AG04449 (cell line): ENCODE measurements around the gene RBM10.
"Not testable (repeated sequence)": the region's sequence is repeated elsewhere in the genome, so short reads cannot be mapped to it uniquely, and the experiment has no call there.

Experiments used
- CTCF ChIA-PET: fragments of 350-600 bp; formaldehyde crosslinking; extraction: SDS; loops from one replicate; lab custom pipeline; 2021; ENCODE audit warnings: antibody characterized with exemption; lab: Yijun Ruan, JAX
- POLR2A ChIA-PET: fragments of 400-600, 350-600 bp; formaldehyde crosslinking; extraction: SDS; loops from one replicate; lab custom pipeline; 2020; ENCODE audit warnings: antibody characterized with exemption, inconsistent platforms; lab: Yijun Ruan, JAX
- DNase-seq: peaks from one replicate; pipeline ENCODE4 v3.0.0-alpha.2; 2010; ENCODE audit warnings: low read depth, low spot score
- H3K4me3 ChIP-seq: 2 replicates; pipeline ENCODE4 v1.5.1; 2011; ENCODE audit warnings: low read depth, mild to moderate bottlenecking, control low read depth, low read length
- TF ChIP-seq, protein P1 (sequence below): IDR thresholded peaks from one replicate; pipeline ENCODE4 v1.5.1; 2011; ENCODE audit warnings: mild to moderate bottlenecking, moderate library complexity, low read length, control low read depth, inconsistent platforms; ENCODE audit not compliant: insufficient read depth; ENCODE audit errors: missing control alignments

RBM10 gene

DNA sequence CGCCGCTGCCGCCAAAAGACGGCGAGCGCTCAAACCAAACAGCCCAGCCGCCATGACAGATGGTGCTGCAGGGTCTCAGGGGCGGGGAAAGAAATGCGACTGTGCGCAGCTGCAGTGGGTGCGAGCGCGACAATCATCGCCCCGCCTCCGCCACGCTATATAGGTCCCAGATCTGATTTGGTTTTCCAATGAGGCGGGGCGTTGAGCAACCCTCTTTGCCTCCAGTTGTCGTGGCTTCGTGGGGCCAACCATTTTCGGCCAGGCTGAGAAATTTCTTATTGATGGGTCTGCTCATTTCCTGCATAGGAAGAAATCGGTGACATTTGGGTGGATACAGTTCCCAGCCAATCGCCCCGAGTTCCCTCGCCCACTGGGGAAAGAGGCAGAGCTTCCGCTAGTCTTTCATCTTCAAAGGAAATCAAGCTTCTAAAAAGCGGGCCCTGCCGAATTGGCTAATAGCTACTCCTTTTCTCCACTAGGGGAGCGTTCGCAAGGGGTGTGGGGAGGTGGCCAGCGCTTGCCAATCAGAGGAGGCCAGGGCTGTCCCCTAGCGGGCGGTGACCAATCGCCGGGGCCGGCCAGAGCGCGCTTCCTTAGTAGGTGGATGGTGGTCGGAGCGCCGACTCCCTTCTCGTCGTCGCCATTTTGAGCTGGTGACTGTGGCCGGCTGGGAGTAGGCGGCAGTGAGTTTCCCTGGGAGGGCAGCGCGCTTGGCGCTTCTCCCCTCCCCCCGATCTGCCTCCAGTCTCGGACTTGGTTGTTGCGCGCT is at the start of gene RBM10, which contains the start of gene NDUFB11:
TSS of gene RBM10 (plus strand) at position 596 of the 769 bp plus-strand sequence. CDS start 2,261 bp downstream, outside the sequence.
TSS of gene NDUFB11 (minus strand) at position 77 of the 769 bp plus-strand sequence. CDS start at position 54, 23 bp downstream.
- TF ChIP-seq, protein P1, sequence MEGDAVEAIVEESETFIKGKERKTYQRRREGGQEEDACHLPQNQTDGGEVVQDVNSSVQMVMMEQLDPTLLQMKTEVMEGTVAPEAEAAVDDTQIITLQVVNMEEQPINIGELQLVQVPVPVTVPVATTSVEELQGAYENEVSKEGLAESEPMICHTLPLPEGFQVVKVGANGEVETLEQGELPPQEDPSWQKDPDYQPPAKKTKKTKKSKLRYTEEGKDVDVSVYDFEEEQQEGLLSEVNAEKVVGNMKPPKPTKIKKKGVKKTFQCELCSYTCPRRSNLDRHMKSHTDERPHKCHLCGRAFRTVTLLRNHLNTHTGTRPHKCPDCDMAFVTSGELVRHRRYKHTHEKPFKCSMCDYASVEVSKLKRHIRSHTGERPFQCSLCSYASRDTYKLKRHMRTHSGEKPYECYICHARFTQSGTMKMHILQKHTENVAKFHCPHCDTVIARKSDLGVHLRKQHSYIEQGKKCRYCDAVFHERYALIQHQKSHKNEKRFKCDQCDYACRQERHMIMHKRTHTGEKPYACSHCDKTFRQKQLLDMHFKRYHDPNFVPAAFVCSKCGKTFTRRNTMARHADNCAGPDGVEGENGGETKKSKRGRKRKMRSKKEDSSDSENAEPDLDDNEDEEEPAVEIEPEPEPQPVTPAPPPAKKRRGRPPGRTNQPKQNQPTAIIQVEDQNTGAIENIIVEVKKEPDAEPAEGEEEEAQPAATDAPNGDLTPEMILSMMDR: peak; percentile 66
- POLR2A ChIA-PET: interaction anchor here (0.9 to 1.2 kb wide), 2 partner anchors 8 to 15 kb away, joined by 3 to 7 read pairs; no protein-coding TSS in a partner anchor
- CTCF ChIA-PET: interaction anchor here (0.9 to 2.0 kb wide), 10 partner anchors 9 to 180 kb away, joined by 3 to 17 read pairs (median 4); no protein-coding TSS in a partner anchor
- H3K4me3 ChIP-seq: peak within 1 kb of the TSS; percentile 80
- peak; percentile 72 for DNase-seq

DNA sequence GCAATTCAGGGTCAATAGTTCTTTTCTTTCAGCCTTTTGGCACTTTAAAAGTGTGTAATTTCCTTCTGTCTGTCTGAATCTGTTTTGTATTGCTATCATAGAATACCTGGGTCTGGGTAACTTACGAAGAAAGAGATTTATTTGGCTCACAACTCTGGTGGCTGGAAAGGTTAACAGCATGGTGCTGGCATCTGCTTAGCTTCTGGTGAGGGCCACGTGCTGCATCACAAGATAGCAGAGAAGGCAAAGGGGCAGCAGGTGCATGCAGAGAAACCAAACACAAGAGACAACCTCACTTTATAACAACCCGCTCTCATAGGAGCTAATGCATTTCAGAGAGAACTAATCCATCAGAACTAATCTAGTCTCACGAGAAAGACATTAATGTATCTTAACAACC is 48.0 kb upstream of the RBM10 start:
- ChIA-PET POLR2A (no interaction called here), CTCF (interaction anchor here (1.0 kb wide), 1 partner anchor 10 kb away, joined by 3 read pairs; no protein-coding TSS in a partner anchor)
- TF ChIP-seq, protein P1: no peak

DNA sequence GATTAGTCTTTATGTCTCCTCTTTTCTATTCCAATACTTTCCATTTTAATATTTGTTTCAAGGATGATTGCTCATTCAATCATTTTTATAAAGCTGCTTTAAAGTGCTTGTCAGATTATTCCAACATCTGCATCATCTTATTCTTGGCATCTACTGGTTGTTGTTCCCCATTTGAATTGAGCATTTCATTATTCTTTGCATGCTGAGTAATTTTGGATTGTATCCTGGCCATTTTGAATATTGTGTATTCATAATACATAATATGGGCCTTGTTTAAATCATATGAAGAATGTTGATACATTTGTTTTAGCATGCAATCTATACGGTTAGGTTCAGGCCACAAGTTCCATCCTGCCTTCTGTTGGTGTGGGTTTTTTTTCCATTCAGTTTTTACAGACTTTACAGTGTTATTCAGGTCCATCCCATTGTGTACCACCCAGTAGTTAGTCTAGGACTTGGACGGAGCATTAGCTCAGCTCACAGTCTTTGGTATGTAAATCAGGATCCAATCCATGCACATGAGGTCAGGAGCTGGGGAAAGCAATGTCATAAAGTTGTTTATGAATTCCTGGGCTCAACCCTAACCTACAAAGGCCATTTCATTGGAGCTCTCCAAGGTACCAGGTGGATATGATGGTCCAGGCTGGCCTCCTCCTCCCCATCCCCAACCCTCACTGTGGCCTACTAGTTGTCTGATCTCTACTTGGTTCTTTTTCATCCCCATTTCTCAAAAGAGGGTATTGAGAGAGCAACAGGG is 46.5 kb upstream of the RBM10 start:
- DNase-seq: no peak
- ChIA-PET CTCF (no interaction called here), POLR2A (no interaction called here)
- TF ChIP-seq, protein P1: no peak
- H3K4me3 ChIP-seq: no peak overlapping the region

More for the DNA sequence above, 48.0 kb upstream of the RBM10 start:
- H3K4me3 ChIP-seq: no peak overlapping the region
- DNase-seq: no peak

GRCh38 chrX:47101206-47101605 is 43.8 kb upstream of the RBM10 start:
- no peak overlapping the region for H3K4me3 ChIP-seq
- DNase-seq: no peak
- CTCF ChIA-PET: interaction anchor here (1.7 kb wide), 1 partner anchor 7 kb away, joined by 6 read pairs; no protein-coding TSS in a partner anchor
- POLR2A ChIA-PET: no interaction called here
- TF ChIP-seq, protein P1: no peak

DNA sequence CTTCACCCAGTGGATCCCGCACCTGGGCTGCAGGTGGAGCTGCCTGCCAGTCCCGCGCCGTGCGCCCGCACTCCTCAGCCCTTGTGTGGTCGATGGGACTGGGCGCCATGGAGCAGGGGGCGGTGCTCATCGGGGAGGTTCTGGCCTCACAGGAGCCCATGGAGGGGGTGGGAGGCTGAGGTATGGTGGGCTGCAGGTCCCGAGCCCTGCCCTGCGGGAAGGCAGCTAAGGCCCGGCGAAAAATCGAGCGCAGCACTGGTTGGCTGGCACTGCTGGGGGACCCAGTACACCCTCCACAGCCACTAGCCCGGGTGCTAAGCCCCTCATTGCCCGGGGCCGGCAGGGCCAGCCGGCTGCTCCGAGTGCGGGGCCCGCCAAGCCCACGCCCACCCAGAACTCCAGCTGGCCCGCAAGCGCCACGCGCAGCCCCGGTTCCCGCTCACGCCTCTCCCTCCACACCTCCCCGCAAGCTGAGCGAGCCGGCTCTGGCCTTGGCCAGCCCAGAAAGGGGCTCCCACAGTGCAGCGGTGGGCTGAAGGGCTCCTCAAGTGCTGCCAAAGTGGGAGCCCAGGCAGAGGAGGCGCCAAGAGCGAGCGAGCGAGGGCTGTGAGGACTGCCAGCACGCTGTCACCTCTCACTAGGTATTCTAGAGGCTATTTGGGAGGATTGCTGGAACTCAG is 33.9 kb upstream of the RBM10 start:
- H3K4me3 ChIP-seq, DNase-seq, CTCF ChIA-PET, POLR2A ChIA-PET: not testable (repeated sequence)

DNA sequence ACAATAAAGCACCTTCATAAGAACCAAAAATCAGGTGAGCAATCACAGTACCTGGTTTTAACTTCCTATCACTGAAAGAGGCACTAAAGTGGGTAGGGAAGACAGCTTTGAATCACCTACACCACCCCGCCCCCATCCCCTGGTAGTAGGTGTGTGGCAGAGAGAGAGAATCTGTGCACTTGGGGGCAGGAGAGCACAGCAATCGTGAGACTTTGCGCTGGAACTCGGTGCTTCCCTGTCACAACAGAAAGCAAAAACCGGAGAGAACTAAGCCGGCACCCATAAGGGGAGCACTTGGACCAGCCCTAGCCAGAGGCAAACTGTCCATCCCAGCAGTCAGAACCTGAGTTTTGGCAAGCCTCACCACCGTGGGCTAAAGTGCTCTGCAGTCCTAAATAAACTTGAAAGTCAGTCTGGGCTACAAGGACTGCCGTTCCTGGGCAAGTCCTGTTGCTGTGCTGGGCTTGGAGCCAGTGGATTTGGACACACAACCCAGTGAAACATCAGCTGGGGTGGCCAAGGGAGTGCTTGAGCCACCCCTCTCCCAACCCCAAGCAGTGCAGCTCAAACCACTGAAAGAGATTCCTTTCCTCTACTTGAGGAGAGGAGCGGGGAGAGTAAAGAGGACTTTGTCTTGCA is 32.6 kb upstream of the RBM10 start:
- TF ChIP-seq, protein P1: no peak
- H3K4me3 ChIP-seq: no peak overlapping the region
- ChIA-PET CTCF (no interaction called here), POLR2A (no interaction called here)
- no peak for DNase-seq

GRCh38 chrX:47116551-47117110 is 28.4 kb upstream of the RBM10 start:
- CTCF ChIA-PET, DNase-seq, H3K4me3 ChIP-seq: not testable (repeated sequence)
- POLR2A ChIA-PET: interaction anchor here (0.6 kb wide), 1 partner anchor 528 kb away, joined by 3 read pairs; no protein-coding TSS in a partner anchor

- POLR2A ChIA-PET, DNase-seq, CTCF ChIA-PET, H3K4me3 ChIP-seq: not testable (repeated sequence)
Observed at GRCh38 chrX:47124466-47124865, 20.6 kb upstream of the RBM10 start.
